Tibial nerve (tissue), 4 donors: ENCODE results near the gene SLC46A1. TPM values are rescaled to one million over a fixed set of nuclear protein-coding genes. Genes with fewer than 3 reads are reported as not detected.

ENCODE experiments used
- DNase-seq, 2 donors: peaks; one replicate each; pipeline ENCODE4 v3.0.0-alpha.2; 2019; ENCODE audit warnings: low spot score in 2 of 2
- H3K27ac ChIP-seq, 4 donors: fragments of 200-600 bp; sonication (generic) in 3 of 4; one replicate each; pipeline ENCODE4 v1.5.1; 2017 to 2019; ENCODE audit warnings: mild to moderate bottlenecking in 1 of 4
- H3K27me3 ChIP-seq, 2 donors: fragments of 200-600 bp; sonication (generic) in 1 of 2; one replicate each; pipeline versions ENCODE4 v1.5.1 to v1.6.0; 2017 to 2019
- H3K36me3 ChIP-seq, 3 donors: fragments of 200-600 bp; sonication (generic); one replicate each; pipeline ENCODE4 v1.5.1; 2018 to 2019
- H3K4me1 ChIP-seq, 4 donors: fragments of 200-600 bp; sonication (generic) in 3 of 4; one replicate each; pipeline ENCODE4 v1.5.1; 2017 to 2019
- H3K4me3 ChIP-seq, 4 donors: fragments of 200-600 bp; sonication (generic) in 3 of 4; one replicate each; pipeline ENCODE4 v1.5.1; 2017 to 2019; ENCODE audit warnings: mild to moderate bottlenecking in 1 of 4, moderate library complexity in 1 of 4
- H3K9me3 ChIP-seq, 4 donors: fragments of 200-600 bp; sonication (generic) in 3 of 4; one replicate each; pipeline ENCODE4 v1.5.1; 2017 to 2019
- EP300 ChIP-seq, 2 donors: sonication (generic); formaldehyde crosslinking; IDR thresholded peaks; one replicate each; pipeline ENCODE4 v1.6.1; 2017; ENCODE audit warnings: antibody characterized with exemption in 2 of 2, mild to moderate bottlenecking in 1 of 2
- POLR2A ChIP-seq, 2 donors: fragments of 450-650 bp; IDR thresholded peaks; one replicate each; pipeline ENCODE4 v1.6.1; 2017; ENCODE audit warnings: antibody characterized with exemption in 2 of 2, mild to moderate bottlenecking in 2 of 2, moderate library complexity in 2 of 2
- WGBS, 2 donors: methylation state at CpG; one replicate each; pipeline ENCODE4 v1.1.5; 2018; 5-methylcytosine and 5-hydroxymethylcytosine counted together
- total RNA-seq, 4 donors: library from RNA; depleted of rRNA; stranded (reverse); fragments of >200 nt; gene quantifications; one replicate each; pipeline ENCODE4 v1.1.0, GENCODE V29; 2016
- TF ChIP-seq, protein P1 (sequence below), 5 experiments: fragments of 200-600 bp in 3 of 5; fragments of 450-650 bp in 2 of 5; sonication (generic) in 3 of 5; IDR thresholded peaks; one replicate each; pipeline ENCODE4 v1.5.1; 2016 to 2019; ENCODE audit warnings: antibody characterized with exemption in 5 of 5, mild to moderate bottlenecking in 3 of 5, moderate library complexity in 2 of 5

Gene SLC46A1
- total RNA-seq, 4 donors from 2014 or later: 5.0 to 10.8 (median 6.4) TPM

DNA sequence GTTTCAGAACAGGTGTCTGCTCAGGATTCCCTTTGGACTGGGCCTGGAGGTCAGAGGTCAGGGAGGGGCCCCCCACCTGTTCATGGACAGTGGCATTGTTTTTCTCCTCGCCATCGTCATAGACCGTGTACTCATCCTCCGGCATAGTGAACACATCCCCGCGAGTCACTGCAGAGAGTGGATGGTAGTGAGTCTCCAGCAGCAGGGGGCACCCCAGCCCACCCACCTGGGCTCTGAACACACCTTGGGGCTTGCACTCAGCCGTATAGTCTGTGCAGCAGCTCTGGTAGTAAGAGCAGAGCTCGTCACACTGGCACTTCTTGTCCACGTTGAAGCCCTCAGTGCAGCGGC, 36.4 kb downstream of the SLC46A1 start:
- no peak overlapping the region for H3K4me3 ChIP-seq
- H3K9me3 ChIP-seq: no peaks in the 10 kb centered on the region
- 74 to 80% methylated on average over 7 to 10 of the region's 10 CpGs for WGBS, 2 donors
- no peak for TF ChIP-seq EP300 (IDR thresholded peaks at IDR 0.05)
- peaks cover 0 to 35% (median 0%) of the 10 kb centered on the region in 3 donors for H3K36me3 ChIP-seq
- no peaks in the 10 kb centered on the region for H3K27me3 ChIP-seq
- peak overlapping the region in 1 of 4 donors; percentile 73 for H3K27ac ChIP-seq
- H3K4me1 ChIP-seq: peaks cover 0 to 36% (median 17%) of the 10 kb centered on the region in 4 donors
- no peak for DNase-seq

DNA sequence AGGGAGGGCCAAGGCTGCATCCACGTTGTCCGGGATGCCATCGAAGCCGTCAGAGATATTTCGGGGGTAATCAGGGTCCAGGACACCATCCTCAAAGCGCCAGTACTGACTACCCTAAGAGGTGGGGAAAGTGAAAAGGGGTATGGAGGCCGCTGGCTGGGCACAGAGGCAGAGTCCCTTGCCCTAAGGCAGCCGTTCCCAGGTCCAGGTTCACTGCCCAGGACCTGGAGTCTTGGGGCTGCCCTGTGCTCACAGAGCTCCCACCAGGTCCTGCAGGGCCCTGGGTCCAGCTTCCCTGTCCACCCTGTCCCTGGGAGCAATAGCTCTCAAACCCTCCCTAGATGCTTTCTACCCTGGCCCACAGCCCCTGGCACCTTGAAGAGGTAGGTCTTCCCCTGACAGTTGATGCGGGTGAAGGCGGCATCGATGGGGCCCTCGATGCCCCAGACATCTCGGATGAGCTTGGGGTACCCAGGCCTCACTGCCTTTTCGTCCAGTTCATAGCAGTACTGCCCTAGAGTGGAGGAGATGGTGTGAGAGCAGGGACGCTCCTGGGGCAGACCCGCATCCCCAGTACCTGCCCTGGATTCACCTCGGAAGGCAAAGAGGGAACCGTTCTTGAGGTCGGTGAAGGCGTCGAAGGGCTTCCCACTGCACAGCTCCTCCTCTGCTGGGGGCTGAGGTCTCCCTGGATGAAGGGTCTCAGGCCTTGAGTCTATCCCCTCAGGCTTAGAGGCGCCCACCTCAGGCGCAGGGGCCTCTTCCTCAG, 36.9 kb downstream of the SLC46A1 start:
- no peaks in the 10 kb centered on the region for H3K27me3 ChIP-seq
- DNase-seq: no peak
- TF ChIP-seq, protein P1, sequence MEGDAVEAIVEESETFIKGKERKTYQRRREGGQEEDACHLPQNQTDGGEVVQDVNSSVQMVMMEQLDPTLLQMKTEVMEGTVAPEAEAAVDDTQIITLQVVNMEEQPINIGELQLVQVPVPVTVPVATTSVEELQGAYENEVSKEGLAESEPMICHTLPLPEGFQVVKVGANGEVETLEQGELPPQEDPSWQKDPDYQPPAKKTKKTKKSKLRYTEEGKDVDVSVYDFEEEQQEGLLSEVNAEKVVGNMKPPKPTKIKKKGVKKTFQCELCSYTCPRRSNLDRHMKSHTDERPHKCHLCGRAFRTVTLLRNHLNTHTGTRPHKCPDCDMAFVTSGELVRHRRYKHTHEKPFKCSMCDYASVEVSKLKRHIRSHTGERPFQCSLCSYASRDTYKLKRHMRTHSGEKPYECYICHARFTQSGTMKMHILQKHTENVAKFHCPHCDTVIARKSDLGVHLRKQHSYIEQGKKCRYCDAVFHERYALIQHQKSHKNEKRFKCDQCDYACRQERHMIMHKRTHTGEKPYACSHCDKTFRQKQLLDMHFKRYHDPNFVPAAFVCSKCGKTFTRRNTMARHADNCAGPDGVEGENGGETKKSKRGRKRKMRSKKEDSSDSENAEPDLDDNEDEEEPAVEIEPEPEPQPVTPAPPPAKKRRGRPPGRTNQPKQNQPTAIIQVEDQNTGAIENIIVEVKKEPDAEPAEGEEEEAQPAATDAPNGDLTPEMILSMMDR (IDR thresholded peaks at IDR 0.05): no peak
- TF ChIP-seq EP300 (IDR thresholded peaks at IDR 0.05) (no peak), POLR2A (IDR thresholded peaks at IDR 0.05) (no peak)
- H3K9me3 ChIP-seq: no peaks in the 10 kb centered on the region
- WGBS, 2 donors: 90 to 91% methylated on average over 23 of the region's 23 CpGs
- H3K36me3 ChIP-seq: peaks cover 0 to 40% (median 0%) of the 10 kb centered on the region in 3 donors
- H3K4me3 ChIP-seq: no peak overlapping the region
- H3K4me1 ChIP-seq: peaks cover 0 to 36% (median 17%) of the 10 kb centered on the region in 4 donors
- no peak overlapping the region for H3K27ac ChIP-seq

DNA sequence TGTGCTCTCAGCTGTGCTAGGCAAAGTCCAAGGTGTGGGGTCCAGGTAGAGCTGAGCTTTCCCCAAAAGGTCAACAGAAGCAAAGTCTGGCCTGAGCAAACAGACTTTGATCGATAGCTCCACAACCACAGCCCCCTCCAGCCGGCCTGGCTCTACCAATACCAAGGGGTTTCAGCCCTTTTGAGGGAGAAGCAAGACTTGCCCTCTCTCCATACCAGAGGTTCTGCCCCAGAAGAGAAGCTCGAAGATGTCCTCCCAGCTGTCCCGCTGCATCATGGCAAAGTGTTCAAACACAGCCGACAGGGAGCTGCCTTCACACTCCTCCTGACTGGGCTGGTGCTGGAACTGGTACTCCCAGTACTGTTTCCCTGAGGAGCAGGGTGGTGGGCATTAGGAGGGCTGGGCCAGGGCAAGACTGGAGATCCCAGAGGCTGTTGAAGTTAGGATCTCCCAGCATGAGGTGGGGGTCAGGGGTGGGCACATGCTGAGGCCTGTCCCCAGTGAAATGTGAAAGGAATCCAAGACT, 37.6 kb downstream of the SLC46A1 start:
- Histone ChIP-seq H3K4me3 (no peak overlapping the region), H3K27ac (no peak overlapping the region), H3K27me3 (no peaks in the 10 kb centered on the region), H3K9me3 (no peaks in the 10 kb centered on the region), H3K4me1 (peaks cover 0 to 32% (median 16%) of the 10 kb centered on the region in 4 donors), H3K36me3 (peaks cover 0 to 48% (median 7%) of the 10 kb centered on the region in 3 donors)
- WGBS, 2 donors: 90 to 92% methylated on average over 5 of the region's 5 CpGs
- no peak for DNase-seq
- TF ChIP-seq, protein P1 (IDR thresholded peaks at IDR 0.05): no peak
- TF ChIP-seq EP300 (IDR thresholded peaks at IDR 0.05) (no peak), POLR2A (IDR thresholded peaks at IDR 0.05) (no peak)

DNA sequence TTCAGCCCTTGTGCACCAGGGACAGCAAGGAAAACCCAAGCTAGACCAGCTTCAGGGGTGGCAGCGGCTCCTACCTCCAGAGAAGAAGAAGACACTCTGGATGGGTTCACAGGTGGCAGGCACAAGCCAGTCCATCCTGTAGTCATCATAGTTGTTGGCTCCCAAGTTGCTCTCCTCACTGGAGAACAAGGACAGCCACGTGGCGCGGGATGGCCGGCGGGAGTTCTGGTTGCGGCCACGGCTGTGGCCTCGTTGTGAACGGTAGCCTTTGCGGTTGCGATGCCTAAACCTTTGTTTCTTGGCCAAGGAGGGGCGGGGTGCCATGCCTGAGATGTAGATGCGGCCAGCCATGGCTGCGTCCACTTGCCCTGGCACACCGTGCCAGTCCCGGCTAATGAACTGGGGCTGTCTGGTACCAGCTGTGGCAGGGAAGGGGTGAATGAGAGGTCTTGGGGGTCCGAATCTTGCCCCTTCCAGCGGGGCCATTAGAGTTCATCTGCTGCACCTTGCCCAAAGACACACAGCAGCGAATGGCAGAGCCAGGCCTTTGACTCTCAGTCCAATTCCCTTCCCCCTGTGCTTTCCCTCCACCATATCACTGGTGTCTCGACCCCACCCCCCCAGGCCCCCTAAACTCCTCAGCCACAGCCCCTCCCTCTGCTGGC, 38.2 kb downstream of the SLC46A1 start:
- H3K27ac ChIP-seq: no peak overlapping the region
- TF ChIP-seq EP300 (IDR thresholded peaks at IDR 0.05) (no peak), POLR2A (IDR thresholded peaks at IDR 0.05) (no peak)
- TF ChIP-seq, protein P1 (IDR thresholded peaks at IDR 0.05): no peak
- WGBS, 2 donors: 90 to 91% methylated on average over 19 to 21 of the region's 21 CpGs
- H3K9me3 ChIP-seq: no peaks in the 10 kb centered on the region
- no peak overlapping the region for H3K4me3 ChIP-seq
- no peaks in the 10 kb centered on the region for H3K27me3 ChIP-seq
- no peak for DNase-seq
- peaks cover 0 to 54% (median 13%) of the 10 kb centered on the region in 3 donors for H3K36me3 ChIP-seq
- peaks cover 0 to 26% (median 10%) of the 10 kb centered on the region in 4 donors for H3K4me1 ChIP-seq

DNA sequence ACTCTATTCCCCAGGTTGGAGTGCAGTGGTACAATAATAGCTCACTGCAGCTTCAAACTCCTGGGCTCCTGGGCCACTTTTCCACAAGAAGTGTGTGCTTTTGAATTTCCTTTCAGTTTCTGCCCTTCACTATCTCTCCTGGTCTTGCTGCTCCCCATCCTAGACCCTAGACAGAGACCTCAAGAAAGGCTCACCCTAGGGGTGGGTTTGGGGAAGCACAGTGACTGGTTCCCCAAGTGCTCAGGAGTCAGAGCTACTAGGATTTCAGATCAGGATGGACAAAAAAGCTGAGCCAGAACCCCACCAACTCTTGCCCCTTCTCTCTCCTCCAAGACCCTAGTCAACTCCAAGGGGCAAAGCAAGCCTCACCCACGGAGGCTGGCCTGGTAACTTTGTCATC, 39.4 kb downstream of the SLC46A1 start:
- WGBS, 2 donors: 55 to 57% methylated on average over 1 of the region's 1 CpG
- peaks cover 0 to 65% (median 14%) of the 10 kb centered on the region in 3 donors for H3K36me3 ChIP-seq
- H3K4me1 ChIP-seq: peaks cover 0 to 15% (median 3%) of the 10 kb centered on the region in 4 donors
- no peaks in the 10 kb centered on the region for H3K9me3 ChIP-seq
- H3K4me3 ChIP-seq: no peak overlapping the region
- no peaks in the 10 kb centered on the region for H3K27me3 ChIP-seq
- TF ChIP-seq POLR2A (IDR thresholded peaks at IDR 0.05): no peak
- TF ChIP-seq, protein P1 (IDR thresholded peaks at IDR 0.05): no peak
- TF ChIP-seq EP300 (IDR thresholded peaks at IDR 0.05): no peak
- no peak for DNase-seq
- H3K27ac ChIP-seq: no peak overlapping the region
